C1 segment of cervical spinal cord (tissue), 14 donors: Measurements from ENCODE around the gene PSMD11.

Experiments used
- DNase-seq, 14 donors: peaks; one replicate each; lab custom pipeline; 2025; lab: John Stamatoyannopoulos, UW

PSMD11 gene

GRCh38 chr17:32489320-32490100 is 45.2 kb downstream of the PSMD11 start:
- DNase-seq = no peak

GRCh38 chr17:32490101-32490482 is 45.8 kb downstream of the PSMD11 start:
- no peak for DNase-seq

GRCh38 chr17:32491371-32492263 is 47.3 kb downstream of the PSMD11 start:
- peak in 1 of 14 donors; percentile 37 for DNase-seq

GRCh38 chr17:32492264-32492589 is 47.9 kb downstream of the PSMD11 start:
- no peak for DNase-seq

- DNase-seq = peak in 1 of 14 donors; percentile 37
Observed at GRCh38 chr17:32492648-32493289, 48.5 kb downstream of the PSMD11 start.

- no peak for DNase-seq
Observed at GRCh38 chr17:32493571-32493970, 49.3 kb downstream of the PSMD11 start.

- no peak for DNase-seq
Observed at GRCh38 chr17:32493976-32494513, 49.7 kb downstream of the PSMD11 start.

- peak in 7 of 14 donors; percentile 17 to 94 (median 33) for DNase-seq
Observed at GRCh38 chr17:32494621-32495358, 50.5 kb downstream of the PSMD11 start.

GRCh38 chr17:32495359-32496231 is 51.3 kb downstream of the PSMD11 start:
- peak in 7 of 14 donors; percentile 25 to 81 (median 43) for DNase-seq

GRCh38 chr17:32496395-32497073 is 52.2 kb downstream of the PSMD11 start:
- peak in 1 of 14 donors; percentile 43 for DNase-seq

- DNase-seq = peak in 1 of 14 donors; percentile 11
Observed at GRCh38 chr17:32497431-32498205, 53.3 kb downstream of the PSMD11 start.

GRCh38 chr17:32498391-32498790 is 54.1 kb downstream of the PSMD11 start:
- no peak for DNase-seq

- DNase-seq = no peak
Observed at GRCh38 chr17:32502013-32502412, 57.7 kb downstream of the PSMD11 start.

- no peak for DNase-seq
Observed at GRCh38 chr17:32502710-32503109, 58.4 kb downstream of the PSMD11 start.

GRCh38 chr17:32503251-32504165 is 59.2 kb downstream of the PSMD11 start:
- DNase-seq = peak in 3 of 14 donors; percentile 16 to 34 (median 21)

- DNase-seq = peak in 2 of 14 donors; percentile 19 to 37
Observed at GRCh38 chr17:32504166-32504990, 60.1 kb downstream of the PSMD11 start.

GRCh38 chr17:32508926-32509325 is 64.6 kb downstream of the PSMD11 start:
- DNase-seq = no peak
